ENCODE data around the gene NPRL2.

The NPRL2 gene

DNA sequence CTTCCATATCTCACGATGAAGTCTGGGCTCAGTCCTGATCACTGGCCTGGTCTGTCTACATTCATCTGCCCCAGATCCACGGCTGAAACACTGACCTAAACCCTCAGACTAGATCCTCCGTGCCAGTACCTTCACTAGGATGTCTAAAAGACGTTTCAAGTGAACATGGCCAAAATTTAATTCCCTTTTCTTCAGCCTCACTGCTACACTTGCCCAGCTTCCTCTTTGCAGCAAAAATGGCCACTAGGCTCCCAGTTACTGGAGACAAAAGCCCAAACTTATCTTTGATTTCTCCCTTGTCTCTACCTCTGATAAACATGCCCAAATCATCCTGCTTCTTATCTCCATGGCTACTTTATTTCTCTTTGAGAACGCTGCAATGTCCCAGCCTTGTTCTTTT, 11.6 kb downstream of the NPRL2 start:
- Histone ChIP-seq H3K9me2 (replicated peaks; ENCODE audit: insufficient read depth, low read length) (no peaks in the 10 kb centered on the region), H2AFZ (ENCODE audit: low read length) (no peak overlapping the region), H3K36me3 (replicated peaks; ENCODE audit: insufficient read depth, low read length) (no peaks in the 10 kb centered on the region), H4K20me1 (ENCODE audit: insufficient read depth, low read length) (no peaks in the 10 kb centered on the region), H3K79me2 (ENCODE audit: low read length) (peaks cover 38% of the 10 kb centered on the region), H3K9me3 (replicated peaks; ENCODE audit: insufficient read depth, low read length) (no peaks in the 10 kb centered on the region), H3K4me1 (ENCODE audit: low read length) (peaks cover 4% of the 10 kb centered on the region; the same call in 1 of the 2 replicates), H3K4me3 (ENCODE audit: low read length) (no peak overlapping the region), H3K4me2 (ENCODE audit: low read depth, low read length) (no peak overlapping the region), H3K27me3 (replicated peaks; ENCODE audit: insufficient read depth, low read length) (peaks cover 10% of the 10 kb centered on the region; the same call in 1 of the 2 replicates), H3F3A (ENCODE audit: insufficient read depth, low read length) (peaks cover 17% of the 10 kb centered on the region), H3K9ac (ENCODE audit: low read length) (no peak overlapping the region), H3K27ac (ENCODE audit: low read length) (no peak overlapping the region)
- no peak for TF ChIP-seq EZH2 (optimal IDR thresholded peaks at IDR 0.05; ENCODE audit: low read depth, low read length)
- no peak for TF ChIP-seq EZH2phosphoT487 (IDR thresholded peaks at IDR 0.05; ENCODE audit: low read length)
- TF ChIP-seq, protein P1, sequence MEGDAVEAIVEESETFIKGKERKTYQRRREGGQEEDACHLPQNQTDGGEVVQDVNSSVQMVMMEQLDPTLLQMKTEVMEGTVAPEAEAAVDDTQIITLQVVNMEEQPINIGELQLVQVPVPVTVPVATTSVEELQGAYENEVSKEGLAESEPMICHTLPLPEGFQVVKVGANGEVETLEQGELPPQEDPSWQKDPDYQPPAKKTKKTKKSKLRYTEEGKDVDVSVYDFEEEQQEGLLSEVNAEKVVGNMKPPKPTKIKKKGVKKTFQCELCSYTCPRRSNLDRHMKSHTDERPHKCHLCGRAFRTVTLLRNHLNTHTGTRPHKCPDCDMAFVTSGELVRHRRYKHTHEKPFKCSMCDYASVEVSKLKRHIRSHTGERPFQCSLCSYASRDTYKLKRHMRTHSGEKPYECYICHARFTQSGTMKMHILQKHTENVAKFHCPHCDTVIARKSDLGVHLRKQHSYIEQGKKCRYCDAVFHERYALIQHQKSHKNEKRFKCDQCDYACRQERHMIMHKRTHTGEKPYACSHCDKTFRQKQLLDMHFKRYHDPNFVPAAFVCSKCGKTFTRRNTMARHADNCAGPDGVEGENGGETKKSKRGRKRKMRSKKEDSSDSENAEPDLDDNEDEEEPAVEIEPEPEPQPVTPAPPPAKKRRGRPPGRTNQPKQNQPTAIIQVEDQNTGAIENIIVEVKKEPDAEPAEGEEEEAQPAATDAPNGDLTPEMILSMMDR (IDR thresholded peaks at IDR 0.05; ENCODE audit: low read length) = no peak
- DNase-seq = no peak

GRCh38 chr3:50337175-50337861, 13.3 kb downstream of the NPRL2 start:
- Histone ChIP-seq H2AFZ (ENCODE audit: low read length) (peak overlapping the region; percentile 92), H3F3A (ENCODE audit: insufficient read depth, low read length) (peaks cover 17% of the 10 kb centered on the region), H4K20me1 (ENCODE audit: insufficient read depth, low read length) (no peaks in the 10 kb centered on the region), H3K27ac (ENCODE audit: low read length) (peak overlapping the region; percentile 86), H3K4me2 (ENCODE audit: low read depth, low read length) (peak overlapping the region; percentile 98), H3K79me2 (ENCODE audit: low read length) (peaks cover 54% of the 10 kb centered on the region), H3K4me3 (ENCODE audit: low read length) (peak overlapping the region; percentile 99), H3K36me3 (replicated peaks; ENCODE audit: insufficient read depth, low read length) (no peaks in the 10 kb centered on the region), H3K9me2 (replicated peaks; ENCODE audit: insufficient read depth, low read length) (no peaks in the 10 kb centered on the region), H3K4me1 (ENCODE audit: low read length) (peaks cover 4% of the 10 kb centered on the region; the same call in 1 of the 2 replicates), H3K9ac (ENCODE audit: low read length) (peak overlapping the region; percentile 97), H3K27me3 (replicated peaks; ENCODE audit: insufficient read depth, low read length) (peaks cover 10% of the 10 kb centered on the region; the same call in 1 of the 2 replicates), H3K9me3 (replicated peaks; ENCODE audit: insufficient read depth, low read length) (no peaks in the 10 kb centered on the region)
- TF ChIP-seq, protein P1 (IDR thresholded peaks at IDR 0.05; ENCODE audit: low read length) = no peak
- no peak for TF ChIP-seq EZH2phosphoT487 (IDR thresholded peaks at IDR 0.05; ENCODE audit: low read length)
- TF ChIP-seq EZH2 (optimal IDR thresholded peaks at IDR 0.05; ENCODE audit: low read depth, low read length) = no peak
- peak; percentile 99 for DNase-seq

GRCh38 chr3:50336452-50337174, 14.0 kb downstream of the NPRL2 start:
- Histone ChIP-seq H3K27me3 (replicated peaks; ENCODE audit: insufficient read depth, low read length) (peaks cover 10% of the 10 kb centered on the region; the same call in 1 of the 2 replicates), H3K79me2 (ENCODE audit: low read length) (peaks cover 61% of the 10 kb centered on the region), H2AFZ (ENCODE audit: low read length) (peak overlapping the region; percentile 81), H3K9me2 (replicated peaks; ENCODE audit: insufficient read depth, low read length) (no peaks in the 10 kb centered on the region), H3F3A (ENCODE audit: insufficient read depth, low read length) (peaks cover 17% of the 10 kb centered on the region), H3K36me3 (replicated peaks; ENCODE audit: insufficient read depth, low read length) (peaks cover 4% of the 10 kb centered on the region; the same call in 1 of the 2 replicates), H3K9ac (ENCODE audit: low read length) (peak overlapping the region; percentile 97), H3K4me3 (ENCODE audit: low read length) (peak overlapping the region; percentile 99), H3K4me1 (ENCODE audit: low read length) (peaks cover 4% of the 10 kb centered on the region; the same call in 1 of the 2 replicates), H4K20me1 (ENCODE audit: insufficient read depth, low read length) (no peaks in the 10 kb centered on the region), H3K4me2 (ENCODE audit: low read depth, low read length) (peak overlapping the region; percentile 98), H3K9me3 (replicated peaks; ENCODE audit: insufficient read depth, low read length) (no peaks in the 10 kb centered on the region), H3K27ac (ENCODE audit: low read length) (peak overlapping the region; percentile 86)
- TF ChIP-seq EZH2phosphoT487 (IDR thresholded peaks at IDR 0.05; ENCODE audit: low read length) (no peak), EZH2 (optimal IDR thresholded peaks at IDR 0.05; ENCODE audit: low read depth, low read length) (no peak)
- TF ChIP-seq, protein P1 (IDR thresholded peaks at IDR 0.05; ENCODE audit: low read length) = no peak
- DNase-seq = no peak

All from MM.1S (cell line).